GM12891 (cell line): ENCODE results near the gene APLP1.

Experiments used
- PAX5 ChIP-seq: IDR thresholded peaks from 2 replicates; pipeline ENCODE4 v1.6.1; 2011; ENCODE audit warnings: low read length, moderate library complexity, mild to moderate bottlenecking; ENCODE audit not compliant: insufficient read depth, severe bottlenecking
- POLR2A ChIP-seq: IDR thresholded peaks from 2 replicates; pipeline ENCODE4 v1.6.1; 2011; ENCODE audit warnings: low read depth, low read length, control low read depth
- POLR2AphosphoS5 ChIP-seq: IDR thresholded peaks from 2 replicates; pipeline ENCODE4 v1.6.1; 2011; ENCODE audit warnings: low read depth, low read length, control low read depth
- POU2F2 ChIP-seq: IDR thresholded peaks from 2 replicates; pipeline ENCODE4 v1.6.1; 2011; ENCODE audit warnings: low read depth, mild to moderate bottlenecking, control low read depth, low read length, moderate library complexity
- SPI1 ChIP-seq: IDR thresholded peaks from 2 replicates; pipeline ENCODE4 v1.6.1; 2011; ENCODE audit warnings: low read depth, low read length, control low read depth
- TAF1 ChIP-seq: IDR thresholded peaks from 2 replicates; pipeline ENCODE4 v1.6.1; 2011; ENCODE audit warnings: low read depth, low read length, control low read depth

- no peak for TF ChIP-seq POLR2A
- no peak for TF ChIP-seq POLR2AphosphoS5
- TF ChIP-seq PAX5 = no peak
- TF ChIP-seq TAF1 = no peak
- TF ChIP-seq SPI1 = no peak
- TF ChIP-seq POU2F2 = no peak
Observed at GRCh38 chr19:35848486-35848885, 19.9 kb upstream of the APLP1 start.
